ENCODE data around the gene PTK7.
A peak's percentile ranks its signal among the peaks of the same experiment; 100 is the strongest.

Gene PTK7

GRCh38 chr6:43060755-43061633 is 15.1 kb upstream of the PTK7 start:
- no peak overlapping the region for H3K4me3 ChIP-seq (ENCODE audit: low read depth, low read length)

GRCh38 chr6:43061861-43062260 is 14.3 kb upstream of the PTK7 start:
- DNase-seq (ENCODE audit: low read depth), result no peak
- no peak for TF ChIP-seq CTCF (IDR thresholded peaks at IDR 0.05; ENCODE audit: low read depth, low read length, missing control alignments)
- no peak overlapping the region for H3K4me3 ChIP-seq (ENCODE audit: low read depth, low read length)

More at GRCh38 chr6:43060755-43061633, 15.1 kb upstream of the PTK7 start:
- TF ChIP-seq CTCF (IDR thresholded peaks at IDR 0.05; ENCODE audit: low read depth, low read length, missing control alignments), result no peak
- no peak for DNase-seq (ENCODE audit: low read depth)

- no peak for TF ChIP-seq CTCF (IDR thresholded peaks at IDR 0.05; ENCODE audit: low read depth, low read length, missing control alignments)
- no peak for DNase-seq (ENCODE audit: low read depth)
- H3K4me3 ChIP-seq (ENCODE audit: low read depth, low read length), result no peak overlapping the region
Observed at GRCh38 chr6:43062818-43063217, 13.3 kb upstream of the PTK7 start.

- H3K4me3 ChIP-seq (ENCODE audit: low read depth, low read length), result no peak overlapping the region
- peak; percentile 55 for TF ChIP-seq CTCF (IDR thresholded peaks at IDR 0.05; ENCODE audit: low read depth, low read length, missing control alignments)
- DNase-seq (ENCODE audit: low read depth), result no peak
Observed at GRCh38 chr6:43070028-43070632, 6.0 kb upstream of the PTK7 start.

- no peak for TF ChIP-seq CTCF (IDR thresholded peaks at IDR 0.05; ENCODE audit: low read depth, low read length, missing control alignments)
- no peak for DNase-seq (ENCODE audit: low read depth)
- no peak overlapping the region for H3K4me3 ChIP-seq (ENCODE audit: low read depth, low read length)
Observed at GRCh38 chr6:43074847-43075669, 1.1 kb upstream of the PTK7 start.

GRCh38 chr6:43076464-43077332 is 584 bp downstream of the PTK7 start:
- no peak for DNase-seq (ENCODE audit: low read depth)
- TF ChIP-seq CTCF (IDR thresholded peaks at IDR 0.05; ENCODE audit: low read depth, low read length, missing control alignments), result no peak
- H3K4me3 ChIP-seq (ENCODE audit: low read depth, low read length), result peak overlapping the region; percentile 26

Data from GM12864 (cell line).